GM23338 (cell line): ENCODE data around the gene PBX3. TPM values are rescaled to one million over a fixed set of nuclear protein-coding genes. Genes with fewer than 3 reads are reported as not detected.

Source experiments
- ATAC-seq: fragments of 200-7000 bp; cut with Tn5 transposase; 3 replicates; pipeline ENCODE4 v1.9.1; 2020
- DNase-seq: peaks from one replicate; pipeline ENCODE4 v3.0.0-alpha.2; 2015; ENCODE audit warnings: low spot score
- H2AFZ ChIP-seq: fragments of 200-600 bp; sonication (generic); 2 replicates; pipeline ENCODE4 v1.8.0; 2016; ENCODE audit warnings: antibody characterized with exemption, mild to moderate bottlenecking, moderate library complexity
- H3F3A ChIP-seq: fragments of 200-600 bp; sonication (generic); replicated peaks from 2 replicates; pipeline ENCODE4 v1.8.0; 2017; ENCODE audit warnings: antibody characterized with exemption, mixed run types, low read depth
- H3K27ac ChIP-seq: fragments of 200-600 bp; sonication (generic); 2 replicates; pipeline ENCODE4 v1.6.1; 2016; ENCODE audit warnings: low read depth
- H3K27me3 ChIP-seq: fragments of 200-600 bp; sonication (generic); 2 replicates; pipeline ENCODE4 v1.8.0; 2016; ENCODE audit warnings: mild to moderate bottlenecking, mixed run types, moderate library complexity; ENCODE audit not compliant: insufficient read depth
- H3K36me3 ChIP-seq: fragments of 200-600 bp; sonication (generic); 2 replicates; pipeline ENCODE4 v1.8.0; 2016; ENCODE audit warnings: mild to moderate bottlenecking; ENCODE audit not compliant: insufficient read depth
- H3K4me1 ChIP-seq: fragments of 200-600 bp; sonication (generic); 2 replicates; pipeline ENCODE4 v1.8.0; 2016; ENCODE audit warnings: mild to moderate bottlenecking, moderate library complexity; ENCODE audit not compliant: insufficient read depth
- H3K4me2 ChIP-seq: fragments of 200-600 bp; sonication (generic); 2 replicates; pipeline ENCODE4 v1.7.1; 2017; ENCODE audit warnings: mixed run types
- H3K4me3 ChIP-seq: fragments of 200-600 bp; sonication (generic); 2 replicates; pipeline ENCODE4 v1.6.1; 2016; ENCODE audit warnings: mixed run types
- H3K79me2 ChIP-seq: fragments of 200-600 bp; sonication (generic); replicated peaks from 2 replicates; pipeline ENCODE4 v1.8.0; 2017; ENCODE audit warnings: mild to moderate bottlenecking; ENCODE audit not compliant: insufficient read depth
- H3K9me2 ChIP-seq: fragments of 200-600 bp; sonication (generic); 2 replicates; pipeline ENCODE4 v1.8.0; 2017; ENCODE audit not compliant: insufficient read depth
- H4K20me1 ChIP-seq: fragments of 200-600 bp; sonication (generic); replicated peaks from 2 replicates; pipeline ENCODE4 v1.8.0; 2017; ENCODE audit warnings: mild to moderate bottlenecking; ENCODE audit not compliant: insufficient read depth
- H3K27ac Mint-ChIP-seq: 2 replicates; pipeline ENCODE4 v1.8.0; 2020; ENCODE audit warnings: inconsistent platforms, mild to moderate bottlenecking, moderate library complexity, mixed read lengths
- H3K27me3 Mint-ChIP-seq: 3 replicates; pipeline ENCODE4 v1.8.0; 2022; ENCODE audit warnings: low read depth, mild to moderate bottlenecking, moderate library complexity, mixed read lengths, inconsistent platforms; ENCODE audit not compliant: insufficient read depth, poor library complexity
- H3K36me3 Mint-ChIP-seq: 3 replicates; pipeline ENCODE4 v1.8.0; 2021; ENCODE audit warnings: low read depth, mild to moderate bottlenecking, inconsistent platforms, moderate library complexity, mixed read lengths
- H3K4me1 Mint-ChIP-seq: 3 replicates; pipeline ENCODE4 v1.8.0; 2020; ENCODE audit warnings: mild to moderate bottlenecking, inconsistent platforms, mixed read lengths
- H3K4me3 Mint-ChIP-seq: 3 replicates; pipeline ENCODE4 v1.8.0; 2021; ENCODE audit warnings: moderate library complexity, mild to moderate bottlenecking, inconsistent platforms, mixed read lengths
- H3K9me3 Mint-ChIP-seq: 3 replicates; pipeline ENCODE4 v1.8.0; 2020; ENCODE audit warnings: moderate library complexity, mild to moderate bottlenecking, inconsistent platforms, mixed read lengths
- CREB1 ChIP-seq: fragments of 250-450 bp; sonication (Bioruptor Pico); IDR thresholded peaks from 2 replicates; pipeline ENCODE4 v1.5.0; 2020; ENCODE audit warnings: low read depth, mild to moderate bottlenecking, moderate library complexity
- CTCF ChIP-seq, 2 experiments: fragments of 200-600 bp in 1 of 2; sonication (generic) in 1 of 2; conservative IDR thresholded peaks; 2 replicates each; pipeline versions ENCODE4 v1.5.1 to v1.6.1; 2016 to 2017; ENCODE audit warnings: antibody characterized with exemption in 2 of 2, low read depth in 2 of 2, mild to moderate bottlenecking in 2 of 2, moderate library complexity in 1 of 2
- ETS1 ChIP-seq: IDR thresholded peaks from 2 replicates; pipeline ENCODE4 v1.6.1; 2016; ENCODE audit warnings: antibody characterized with exemption
- EZH2 ChIP-seq: fragments of 200-600 bp; sonication (generic); IDR thresholded peaks from one replicate; pipeline ENCODE4 v1.8.0; 2017; ENCODE audit warnings: antibody characterized with exemption, mild to moderate bottlenecking, low read depth; ENCODE audit not compliant: unreplicated experiment
- EZH2phosphoT487 ChIP-seq: fragments of 200-600 bp; sonication (generic); IDR thresholded peaks from one replicate; pipeline ENCODE4 v1.8.1; 2018; ENCODE audit warnings: antibody characterized with exemption; ENCODE audit not compliant: unreplicated experiment
- JUNB ChIP-seq: IDR thresholded peaks from one replicate; pipeline ENCODE4 v1.6.1; 2016; ENCODE audit warnings: antibody characterized with exemption; ENCODE audit not compliant: unreplicated experiment
- NANOG ChIP-seq: IDR thresholded peaks from 2 replicates; pipeline ENCODE4 v1.6.1; 2016; ENCODE audit warnings: antibody characterized with exemption, borderline replicate concordance
- POLR2AphosphoS5 ChIP-seq: IDR thresholded peaks from 2 replicates; pipeline ENCODE4 v1.6.1; 2016; ENCODE audit warnings: antibody characterized with exemption, low read depth
- REST ChIP-seq: IDR thresholded peaks from one replicate; pipeline ENCODE4 v1.6.1; 2018; ENCODE audit warnings: antibody characterized with exemption; ENCODE audit not compliant: unreplicated experiment
- STAT1 ChIP-seq: IDR thresholded peaks from one replicate; pipeline ENCODE4 v1.6.1; 2016; ENCODE audit warnings: antibody characterized with exemption; ENCODE audit not compliant: unreplicated experiment
- ZNF114 ChIP-seq: fragments of 250-450 bp; sonication (Bioruptor Pico); IDR thresholded peaks from 2 replicates; pipeline ENCODE4 v1.5.0; 2020; ENCODE audit warnings: mild to moderate bottlenecking, moderate library complexity
- ZNF331 ChIP-seq: fragments of 250-450 bp; sonication (Bioruptor Pico); IDR thresholded peaks from 2 replicates; pipeline ENCODE4 v1.5.0; 2020; ENCODE audit warnings: low read depth, mild to moderate bottlenecking, moderate library complexity
- ZNF462 ChIP-seq: fragments of 250-450 bp; sonication (Bioruptor Pico); IDR thresholded peaks from 2 replicates; pipeline ENCODE4 v1.5.0; 2020; ENCODE audit warnings: mild to moderate bottlenecking, moderate library complexity
- polyA plus RNA-seq: library from polyadenylated mRNA; unstranded; fragments of >200 nt; fragmentation: Nextera tagmentation; extraction: Ambion mirVana; gene quantifications from 2 replicates; pipeline ENCODE4 v1.2.1, GENCODE V29; 2016
- total RNA-seq: library from RNA; depleted of rRNA; stranded (reverse); fragments of >200 nt; shearing (Covaris generic); gene quantifications from 2 replicates; pipeline ENCODE4 v1.2.3, GENCODE V29; 2014

The PBX3 gene
- total and polyA plus RNA-seq, 2 experiments from 2014 or later = 28.9 to 50.5 TPM

GRCh38 chr9:125991886-125992529 is 244.8 kb downstream of the PBX3 start (continued):
- TF ChIP-seq REST = no peak
- no peak for TF ChIP-seq ZNF331 (CRISPR knock-in tag)

- no peaks in the 10 kb centered on the region for H3K36me3 ChIP-seq
- no peaks in the 10 kb centered on the region for H3K9me2 ChIP-seq
- no peaks in the 10 kb centered on the region for H3K79me2 ChIP-seq
- no peak overlapping the region; the same call in 1 of the 2 replicates for H2AFZ ChIP-seq
- Mint-ChIP-seq H3K4me1 (peaks cover 2% of the 10 kb centered on the region; the same call in 1 of the 3 replicates), H3K27ac (no peak overlapping the region), H3K36me3 (no peaks in the 10 kb centered on the region), H3K27me3 (peaks cover 4% of the 10 kb centered on the region), H3K9me3 (no peaks in the 10 kb centered on the region), H3K4me3 (no peak overlapping the region)
- ATAC-seq = no peak
- H3F3A ChIP-seq = no peaks in the 10 kb centered on the region
- no peaks in the 10 kb centered on the region for H4K20me1 ChIP-seq
- H3K4me2 ChIP-seq = no peak overlapping the region
- no peak for DNase-seq
- no peaks in the 10 kb centered on the region for H3K27me3 ChIP-seq
- no peak overlapping the region for H3K4me3 ChIP-seq
- no peak overlapping the region for H3K27ac ChIP-seq
- H3K4me1 ChIP-seq = no peaks in the 10 kb centered on the region
- no peak for TF ChIP-seq POLR2AphosphoS5
- TF ChIP-seq NANOG = no peak
- TF ChIP-seq CREB1 (CRISPR knock-in tag) = no peak
- TF ChIP-seq JUNB = no peak
- no peak for TF ChIP-seq ZNF462 (CRISPR knock-in tag)
- TF ChIP-seq EZH2 = no peak
- TF ChIP-seq ETS1 = no peak
- TF ChIP-seq ZNF331 (CRISPR knock-in tag) = no peak
- no peak for TF ChIP-seq CTCF (conservative IDR thresholded peaks at IDR 0.05; ENCODE audit: low read depth in 2 of 2)
- TF ChIP-seq ZNF114 = no peak
- TF ChIP-seq EZH2phosphoT487 = no peak
- TF ChIP-seq STAT1 = no peak
Observed at GRCh38 chr9:125992557-125992956, 245.4 kb downstream of the PBX3 start.
